Neural progenitor cell (in vitro differentiated cells): ENCODE measurements around the gene EPHA1.

Experiments used
- CTCF ChIP-seq: fragments of 200-600 bp; sonication (generic); IDR thresholded peaks from 2 replicates; pipeline ENCODE4 v1.5.1; 2017; ENCODE audit warnings: antibody characterized with exemption, mild to moderate bottlenecking
- EZH2 ChIP-seq: fragments of 200-600 bp; sonication (generic); IDR thresholded peaks from 2 replicates; pipeline ENCODE4 v1.6.1; 2017; ENCODE audit warnings: antibody characterized with exemption, mild to moderate bottlenecking, moderate library complexity

GRCh38 chr7:143434660-143435059 is 26.0 kb upstream of the EPHA1 start:
- TF ChIP-seq CTCF (no peak), EZH2 (no peak)
